ENCODE results near the gene SOSTDC1.

The SOSTDC1 gene

DNA sequence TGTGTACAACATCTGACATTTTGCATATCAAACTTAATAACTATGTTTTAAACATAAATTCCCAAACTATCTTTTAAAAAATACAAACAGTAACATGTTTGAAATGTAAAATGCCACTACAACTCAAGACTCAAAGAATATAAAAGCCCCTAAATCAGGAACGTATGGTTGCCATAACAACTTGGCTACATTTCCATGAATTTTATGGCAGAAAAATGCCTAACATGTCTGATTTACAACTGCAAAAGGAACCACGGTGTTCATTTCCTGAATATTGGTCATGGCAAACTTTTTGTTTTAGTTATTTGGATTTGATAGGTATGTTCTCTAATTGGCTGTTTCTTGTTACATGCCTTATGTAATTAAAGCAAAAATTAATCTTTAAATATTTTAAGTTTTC is 2.0 kb downstream of the SOSTDC1 start:
- TF ChIP-seq EGR1 (IDR thresholded peaks at IDR 0.05) (no peak), FOXM1 (IDR thresholded peaks at IDR 0.05; ENCODE audit: borderline replicate concordance, low read depth) (no peak), TAF1 (IDR thresholded peaks at IDR 0.05; ENCODE audit: low read depth) (no peak), TCF12 (IDR thresholded peaks at IDR 0.05; ENCODE audit: low read depth) (no peak), RAD21 (IDR thresholded peaks at IDR 0.05; ENCODE audit: low read depth) (no peak), TEAD4 (IDR thresholded peaks at IDR 0.05) (no peak)
- TF ChIP-seq, protein P1, sequence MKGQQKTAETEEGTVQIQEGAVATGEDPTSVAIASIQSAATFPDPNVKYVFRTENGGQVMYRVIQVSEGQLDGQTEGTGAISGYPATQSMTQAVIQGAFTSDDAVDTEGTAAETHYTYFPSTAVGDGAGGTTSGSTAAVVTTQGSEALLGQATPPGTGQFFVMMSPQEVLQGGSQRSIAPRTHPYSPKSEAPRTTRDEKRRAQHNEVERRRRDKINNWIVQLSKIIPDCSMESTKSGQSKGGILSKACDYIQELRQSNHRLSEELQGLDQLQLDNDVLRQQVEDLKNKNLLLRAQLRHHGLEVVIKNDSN (IDR thresholded peaks at IDR 0.05), result no peak
- TF ChIP-seq, protein P2, sequence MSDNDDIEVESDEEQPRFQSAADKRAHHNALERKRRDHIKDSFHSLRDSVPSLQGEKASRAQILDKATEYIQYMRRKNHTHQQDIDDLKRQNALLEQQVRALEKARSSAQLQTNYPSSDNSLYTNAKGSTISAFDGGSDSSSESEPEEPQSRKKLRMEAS (IDR thresholded peaks at IDR 0.05), result no peak

DNA sequence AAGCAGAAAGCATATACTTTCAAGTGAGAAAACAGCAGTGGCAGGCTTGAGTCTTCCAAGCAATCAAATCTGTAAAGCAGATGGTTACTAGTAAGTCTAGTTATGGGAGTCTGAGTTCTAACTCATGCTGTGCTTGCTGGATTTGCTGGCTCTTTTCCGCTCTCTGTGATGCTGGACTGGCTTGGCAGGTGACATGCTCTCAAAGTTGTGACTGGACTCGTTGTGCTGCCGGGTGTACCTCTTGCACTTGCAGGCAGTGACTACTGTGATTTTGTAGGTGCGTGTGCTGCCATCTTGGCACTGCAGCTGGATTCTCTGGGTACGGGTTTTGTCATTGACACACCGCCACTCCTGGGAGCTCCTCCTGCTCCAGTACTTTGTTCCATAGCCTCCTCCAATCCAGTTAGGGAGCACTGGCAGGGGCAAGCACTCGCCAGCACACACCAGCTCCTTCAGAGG is 3.1 kb downstream of the SOSTDC1 start:
- no peak for TF ChIP-seq YY1 (IDR thresholded peaks at IDR 0.05; ENCODE audit: low read depth)
- no peak for TF ChIP-seq TCF12 (IDR thresholded peaks at IDR 0.05; ENCODE audit: low read depth)
- no peak for TF ChIP-seq ZBTB7A (IDR thresholded peaks at IDR 0.05; ENCODE audit: low read depth)
- TF ChIP-seq NFIC (IDR thresholded peaks at IDR 0.05), result no peak
- TF ChIP-seq, protein P2 (IDR thresholded peaks at IDR 0.05), result no peak
- no peak for TF ChIP-seq FOXM1 (IDR thresholded peaks at IDR 0.05; ENCODE audit: borderline replicate concordance, low read depth)
- no peak for TF ChIP-seq TEAD4 (IDR thresholded peaks at IDR 0.05)
- TF ChIP-seq TAF1 (IDR thresholded peaks at IDR 0.05; ENCODE audit: low read depth), result no peak
- no peak for TF ChIP-seq REST (IDR thresholded peaks at IDR 0.05; ENCODE audit: low read depth)
- TF ChIP-seq RAD21 (IDR thresholded peaks at IDR 0.05; ENCODE audit: low read depth), result no peak
- TF ChIP-seq EGR1 (IDR thresholded peaks at IDR 0.05), result no peak

- TF ChIP-seq CREB1 (IDR thresholded peaks at IDR 0.05; ENCODE audit: low read depth) (no peak), RAD21 (IDR thresholded peaks at IDR 0.05; ENCODE audit: low read depth) (no peak), YY1 (IDR thresholded peaks at IDR 0.05; ENCODE audit: low read depth) (no peak), TEAD4 (IDR thresholded peaks at IDR 0.05) (no peak), TCF12 (IDR thresholded peaks at IDR 0.05; ENCODE audit: low read depth) (no peak), EGR1 (IDR thresholded peaks at IDR 0.05) (no peak), TAF1 (IDR thresholded peaks at IDR 0.05; ENCODE audit: low read depth) (no peak), FOXM1 (IDR thresholded peaks at IDR 0.05; ENCODE audit: borderline replicate concordance, low read depth) (no peak), EP300 (IDR thresholded peaks at IDR 0.05; ENCODE audit: borderline replicate concordance) (no peak), CEBPB (IDR thresholded peaks at IDR 0.05) (no peak), REST (IDR thresholded peaks at IDR 0.05; ENCODE audit: low read depth) (no peak), NFIC (IDR thresholded peaks at IDR 0.05) (no peak), ZBTB7A (IDR thresholded peaks at IDR 0.05; ENCODE audit: low read depth) (no peak)
- TF ChIP-seq, protein P1 (IDR thresholded peaks at IDR 0.05), result no peak
- TF ChIP-seq, protein P2 (IDR thresholded peaks at IDR 0.05), result no peak
These were observed 4.6 kb downstream of the SOSTDC1 start for GRCh38 chr7:16460789-16461493.

DNA sequence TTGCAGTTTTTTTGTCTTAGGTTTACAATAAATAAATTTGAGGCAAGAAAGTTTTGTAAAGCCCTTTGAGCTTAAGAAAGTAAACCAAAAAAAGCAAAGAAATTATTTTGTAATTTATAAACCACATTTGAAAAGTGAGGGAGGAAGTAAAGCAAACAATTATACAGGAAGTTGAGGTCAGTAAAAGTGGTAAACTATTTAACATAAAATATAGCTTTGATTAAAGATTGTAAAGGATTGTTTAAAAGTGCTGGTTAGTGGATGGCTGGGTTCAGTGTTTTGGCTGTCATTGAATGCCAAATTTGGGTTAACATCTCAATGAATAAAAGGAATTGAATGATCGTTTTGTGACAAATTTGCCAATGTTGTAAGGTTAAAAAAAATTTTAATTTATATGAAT is 9.9 kb downstream of the SOSTDC1 start:
- no peak for TF ChIP-seq RAD21 (IDR thresholded peaks at IDR 0.05; ENCODE audit: low read depth)
- no peak for TF ChIP-seq TAF1 (IDR thresholded peaks at IDR 0.05; ENCODE audit: low read depth)
- TF ChIP-seq CREB1 (IDR thresholded peaks at IDR 0.05; ENCODE audit: low read depth), result no peak
- TF ChIP-seq FOXM1 (IDR thresholded peaks at IDR 0.05; ENCODE audit: borderline replicate concordance, low read depth), result no peak
- no peak for TF ChIP-seq TEAD4 (IDR thresholded peaks at IDR 0.05)

DNA sequence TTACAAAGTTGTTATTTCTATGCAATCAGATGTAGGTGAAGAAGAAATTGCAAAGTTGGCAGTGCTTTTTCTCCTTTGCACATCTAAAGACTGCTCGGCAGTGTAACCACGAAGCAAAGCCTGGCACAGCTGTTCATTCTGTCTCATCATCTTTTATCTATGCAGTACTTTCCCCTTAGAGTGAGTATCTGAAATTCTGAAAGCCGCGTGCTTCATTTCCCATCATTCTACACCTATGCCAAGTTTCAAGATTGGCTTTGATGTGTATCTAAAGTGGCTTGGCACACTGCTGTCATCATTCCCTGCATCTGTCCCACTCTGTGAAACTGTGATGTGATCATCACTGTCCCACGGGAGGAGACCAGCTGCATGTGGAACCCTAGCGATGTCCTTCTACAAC is 15.2 kb downstream of the SOSTDC1 start:
- TF ChIP-seq NFIC (IDR thresholded peaks at IDR 0.05) (no peak), CREB1 (IDR thresholded peaks at IDR 0.05; ENCODE audit: low read depth) (no peak), EGR1 (IDR thresholded peaks at IDR 0.05) (no peak), YY1 (IDR thresholded peaks at IDR 0.05; ENCODE audit: low read depth) (no peak), RAD21 (IDR thresholded peaks at IDR 0.05; ENCODE audit: low read depth) (no peak), REST (IDR thresholded peaks at IDR 0.05; ENCODE audit: low read depth) (no peak), ZBTB7A (IDR thresholded peaks at IDR 0.05; ENCODE audit: low read depth) (no peak), EP300 (IDR thresholded peaks at IDR 0.05; ENCODE audit: borderline replicate concordance) (no peak), TEAD4 (IDR thresholded peaks at IDR 0.05) (no peak), FOXM1 (IDR thresholded peaks at IDR 0.05; ENCODE audit: borderline replicate concordance, low read depth) (no peak), TAF1 (IDR thresholded peaks at IDR 0.05; ENCODE audit: low read depth) (no peak), CEBPB (IDR thresholded peaks at IDR 0.05) (no peak), TCF12 (IDR thresholded peaks at IDR 0.05; ENCODE audit: low read depth) (no peak)
- TF ChIP-seq, protein P1 (IDR thresholded peaks at IDR 0.05), result no peak
- TF ChIP-seq, protein P2 (IDR thresholded peaks at IDR 0.05), result no peak

Data from Ishikawa (cell line).